ENCODE results near the gene PTPRE.

- TF ChIP-seq CTCF (IDR thresholded peaks at IDR 0.05) (no peak), POLR2A (IDR thresholded peaks at IDR 0.05) (no peak)
Measured at GRCh38 chr10:128050936-128051335, 144.0 kb downstream of the PTPRE start.

All from right lobe of liver (tissue), 4 donors.